Stomach (tissue), 9 donors: ENCODE results near the gene SRMS. TPM values are rescaled to one million over a fixed set of nuclear protein-coding genes. Genes with fewer than 3 reads are reported as not detected.

ENCODE experiments used
- DNase-seq, 2 donors: peaks; one replicate each; pipeline versions ENCODE4 v3.0.0 to v3.0.0-alpha.2; 2013 to 2019
- H3K27ac ChIP-seq, 5 donors: fragments of 200-600 bp in 4 of 5; sonication (generic) in 4 of 5; one replicate each; pipeline ENCODE4 v1.5.1; 2013 to 2019; ENCODE audit warnings: mild to moderate bottlenecking in 1 of 5, moderate library complexity in 1 of 5
- H3K27me3 ChIP-seq, 3 donors: fragments of 200-600 bp; sonication (generic); one replicate each; pipeline ENCODE4 v1.5.1; 2017 to 2019; ENCODE audit warnings: mixed run types in 1 of 3
- H3K36me3 ChIP-seq, 4 donors: fragments of 200-600 bp; sonication (generic); 1 replicate in 3 of 4; 2 replicates in 1 of 4; pipeline ENCODE4 v1.5.1; 2016 to 2019
- H3K4me1 ChIP-seq, 4 donors: fragments of 200-600 bp; sonication (generic); one replicate each; pipeline ENCODE4 v1.5.1; 2016 to 2019
- H3K4me3 ChIP-seq, 4 donors: fragments of 200-600 bp; sonication (generic) in 3 of 4; one replicate each; pipeline ENCODE4 v1.5.1; 2016 to 2019; ENCODE audit warnings: mild to moderate bottlenecking in 1 of 4
- H3K9me3 ChIP-seq, 4 donors: fragments of 200-600 bp; sonication (generic); one replicate each; pipeline ENCODE4 v1.5.1; 2016 to 2019
- CTCF ChIP-seq, 7 experiments: fragments of 450-650 bp in 4 of 7; fragments of 200-600 bp in 3 of 7; sonication (generic) in 3 of 7; IDR thresholded peaks; one replicate each; pipeline ENCODE4 v1.5.1; 2016 to 2019; ENCODE audit warnings: antibody characterized with exemption in 7 of 7, control low read depth in 2 of 7, mild to moderate bottlenecking in 1 of 7
- EP300 ChIP-seq: sonication (generic); formaldehyde crosslinking; IDR thresholded peaks from one replicate; pipeline ENCODE4 v1.6.1; 2017; ENCODE audit warnings: antibody characterized with exemption
- POLR2A ChIP-seq, 4 donors: fragments of 450-650 bp; IDR thresholded peaks; one replicate each; pipeline ENCODE4 v1.6.1; 2016; ENCODE audit warnings: antibody characterized with exemption in 4 of 4, control low read depth in 2 of 4, mild to moderate bottlenecking in 1 of 4, moderate library complexity in 1 of 4
- POLR2AphosphoS5 ChIP-seq, 3 donors: sonication (generic); formaldehyde crosslinking; IDR thresholded peaks; one replicate each; pipeline ENCODE4 v1.6.1; 2016; ENCODE audit warnings: antibody characterized with exemption in 3 of 3
- WGBS, 5 donors: extraction: QIAGEN DNeasy Blood & Tissue Kit in 3 of 5; methylation state at CpG; one replicate each; pipeline versions ENCODE4 v1.1.5 to v1.1.7; 2013 to 2018; 5-methylcytosine and 5-hydroxymethylcytosine counted together
- intact Hi-C: fragments of 100-400 bp; cut with DNase I; formaldehyde crosslinking; loops from one replicate; pipeline ENCODE4 v1.15.1; 2023; ENCODE audit warnings: low total_unique reads
- polyA plus RNA-seq, 3 donors: library from polyadenylated mRNA; stranded (reverse); fragments of 200-250 nt; gene quantifications; one replicate each; pipeline ENCODE4 v1.2.3, GENCODE V29; 2013
- total RNA-seq, 5 donors: library from RNA; depleted of rRNA; stranded (reverse); fragments of >200 nt; gene quantifications; one replicate each; pipeline versions ENCODE4 v1.1.0 to v1.2.3, GENCODE V29; 2014 to 2016
- donor health status: healthy with polysubstance abuse.
- donor health status: Bipolar disorder and iron deficiency.
- donor health status: healthy.

SRMS gene
- total and polyA plus RNA-seq, 8 donors = 0.87 to 3.5 (median 2.1) TPM; not detected in 5

- Histone ChIP-seq H3K27ac (no peak overlapping the region), H3K9me3 (no peaks in the 10 kb centered on the region), H3K4me3 (no peak overlapping the region), H3K4me1 (peaks cover 0 to 8% (median 0%) of the 10 kb centered on the region in 4 donors), H3K27me3 (peaks cover 0 to 14% (median 4%) of the 10 kb centered on the region in 3 donors), H3K36me3 (peaks cover 0 to 8% (median 5%) of the 10 kb centered on the region in 4 donors)
- 78 to 87% (median 84%) methylated on average over 23 of the region's 23 CpGs for WGBS, 5 donors
- intact Hi-C loops = no loop called here
- no peak for DNase-seq
- TF ChIP-seq EP300 (no peak), CTCF (IDR thresholded peaks at IDR 0.05) (no peak), POLR2AphosphoS5 (IDR thresholded peaks at IDR 0.05) (no peak), POLR2A (IDR thresholded peaks at IDR 0.05) (no peak)
These were observed 35.0 kb upstream of the SRMS start for GRCh38 chr20:63582382-63583063.

- TF ChIP-seq POLR2A (IDR thresholded peaks at IDR 0.05) (no peak), EP300 (no peak), POLR2AphosphoS5 (IDR thresholded peaks at IDR 0.05) (no peak), CTCF (IDR thresholded peaks at IDR 0.05) (peak in 1 of 7 experiments; percentile 22)
- Histone ChIP-seq H3K27ac (no peak overlapping the region), H3K4me3 (no peak overlapping the region), H3K27me3 (peaks cover 0 to 14% (median 4%) of the 10 kb centered on the region in 3 donors), H3K4me1 (peaks cover 0 to 14% (median 0%) of the 10 kb centered on the region in 4 donors), H3K9me3 (no peaks in the 10 kb centered on the region), H3K36me3 (no peaks in the 10 kb centered on the region)
- WGBS, 5 donors = 19 to 55% (median 43%) methylated on average over 10 to 12 of the region's 12 CpGs
- DNase-seq = peak; percentile 53 to 80
- intact Hi-C loops = no loop called here
These were observed 33.4 kb upstream of the SRMS start for GRCh38 chr20:63580796-63581461.

DNA sequence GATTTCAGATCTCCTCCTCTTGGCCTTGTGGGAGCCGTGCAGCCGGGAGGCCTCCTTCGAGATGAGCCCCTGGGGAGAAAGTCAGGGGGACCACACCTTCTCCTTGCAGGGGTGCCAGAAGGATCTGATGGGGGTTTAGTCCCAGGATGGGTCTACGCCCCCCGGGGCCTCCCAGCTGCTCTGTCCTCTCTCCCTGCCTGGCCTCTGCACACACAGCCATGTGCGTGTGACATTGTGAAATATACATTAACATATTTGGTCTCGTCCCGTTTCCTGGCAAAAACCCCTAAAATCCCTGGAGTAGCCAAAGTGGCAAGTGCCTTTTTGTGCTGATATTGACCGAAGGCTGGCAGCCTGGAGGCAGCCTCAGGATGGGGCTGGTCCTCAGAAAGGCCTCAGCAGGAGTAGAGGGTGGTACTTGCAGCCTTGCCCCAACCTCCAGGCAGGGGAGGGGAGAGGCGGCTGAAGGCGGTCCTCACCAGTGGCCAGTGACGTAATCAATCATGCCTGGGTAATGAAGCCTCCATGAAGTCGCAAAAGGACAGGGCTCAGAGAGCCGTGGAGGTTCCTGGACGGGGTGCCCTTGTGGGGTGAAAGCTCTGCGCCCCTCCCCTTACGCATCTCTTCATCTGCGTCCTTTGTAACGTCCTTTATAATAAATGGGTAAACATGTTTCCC lies 31.6 kb upstream of the SRMS start:
- peaks cover 0 to 14% (median 4%) of the 10 kb centered on the region in 3 donors for H3K27me3 ChIP-seq
- no peak overlapping the region for H3K27ac ChIP-seq
- no peaks in the 10 kb centered on the region for H3K36me3 ChIP-seq
- TF ChIP-seq EP300 (no peak), POLR2A (IDR thresholded peaks at IDR 0.05) (no peak)
- DNase-seq = no peak
- WGBS, 5 donors = 66 to 77% (median 70%) methylated on average over 19 of the region's 19 CpGs
- intact Hi-C loops = no loop called here
- no peak overlapping the region for H3K4me3 ChIP-seq
- H3K4me1 ChIP-seq = peaks cover 0 to 23% (median 9%) of the 10 kb centered on the region in 4 donors
- no peaks in the 10 kb centered on the region for H3K9me3 ChIP-seq

- H3K9me3 ChIP-seq = no peaks in the 10 kb centered on the region
- no peaks in the 10 kb centered on the region for H3K36me3 ChIP-seq
- peaks cover 0 to 14% (median 4%) of the 10 kb centered on the region in 3 donors for H3K27me3 ChIP-seq
- DNase-seq = no peak
- 69 to 78% (median 73%) methylated on average over 26 of the region's 26 CpGs for WGBS, 5 donors
- TF ChIP-seq POLR2A (IDR thresholded peaks at IDR 0.05) (no peak), POLR2AphosphoS5 (IDR thresholded peaks at IDR 0.05) (no peak), EP300 (no peak), CTCF (IDR thresholded peaks at IDR 0.05) (no peak)
- intact Hi-C loops = no loop called here
- no peak overlapping the region for H3K27ac ChIP-seq
- H3K4me1 ChIP-seq = peaks cover 2 to 26% (median 12%) of the 10 kb centered on the region in 4 donors
- H3K4me3 ChIP-seq = no peak overlapping the region
These were observed 30.9 kb upstream of the SRMS start for GRCh38 chr20:63578224-63579016.
